Stimulated activated CD4-positive, alpha-beta T cell treated with anti-CD3 and anti-CD28 coated beads, Interleukin-1b, Interleukin-23, amount 100 ng/mL, for 1 hour (primary cell): Measurements from ENCODE around the gene MAPK6.
A peak's percentile ranks its signal among the peaks of the same experiment; 100 is the strongest.
"Not testable (repeated sequence)": the region's sequence is repeated elsewhere in the genome, so short reads cannot be mapped to it uniquely, and the experiment has no call there.

ENCODE experiments used
- DNase-seq, 2 donors: peaks; one replicate each; pipeline ENCODE4 v3.0.0-alpha.2; 2020; ENCODE audit warnings: low read depth in 2 of 2

Gene MAPK6

GRCh38 chr15:52042051-52042851 lies 23.2 kb downstream of the MAPK6 start:
- DNase-seq: no peak

- not testable (repeated sequence) for DNase-seq
Observed at GRCh38 chr15:52045795-52046298, 26.8 kb downstream of the MAPK6 start.

GRCh38 chr15:52046552-52046951 lies 27.5 kb downstream of the MAPK6 start:
- DNase-seq: not testable (repeated sequence)

GRCh38 chr15:52050416-52050815 lies 31.4 kb downstream of the MAPK6 start:
- DNase-seq: no peak

GRCh38 chr15:52052066-52052935 lies 33.3 kb downstream of the MAPK6 start:
- DNase-seq: no peak

GRCh38 chr15:52054381-52054780 lies 35.4 kb downstream of the MAPK6 start:
- no peak for DNase-seq

GRCh38 chr15:52054858-52055257 lies 35.8 kb downstream of the MAPK6 start:
- not testable (repeated sequence) for DNase-seq

GRCh38 chr15:52056001-52056400 lies 37.0 kb downstream of the MAPK6 start:
- DNase-seq: no peak

- DNase-seq: no peak
Observed at GRCh38 chr15:52056496-52056895, 37.5 kb downstream of the MAPK6 start.

GRCh38 chr15:52057996-52058395 lies 39.0 kb downstream of the MAPK6 start:
- DNase-seq: no peak

GRCh38 chr15:52060501-52060900 lies 41.5 kb downstream of the MAPK6 start:
- DNase-seq: no peak

- DNase-seq: no peak
Observed at GRCh38 chr15:52066842-52067544, 48.0 kb downstream of the MAPK6 start.

GRCh38 chr15:52067545-52067926 lies 48.5 kb downstream of the MAPK6 start:
- no peak for DNase-seq

GRCh38 chr15:52068004-52068615 lies 49.1 kb downstream of the MAPK6 start:
- DNase-seq: no peak

GRCh38 chr15:52069559-52069958 lies 50.5 kb downstream of the MAPK6 start:
- DNase-seq: no peak

GRCh38 chr15:52071570-52071969 lies 52.6 kb downstream of the MAPK6 start:
- DNase-seq: no peak

GRCh38 chr15:52076889-52077781 lies 58.1 kb downstream of the MAPK6 start:
- DNase-seq: no peak

- no peak for DNase-seq
Observed at GRCh38 chr15:52078197-52078875, 59.3 kb downstream of the MAPK6 start.

GRCh38 chr15:52078876-52079700 lies 60.1 kb downstream of the MAPK6 start:
- peak; percentile 62 to 77 for DNase-seq
